Hypothalamus (tissue), 51 donors: ENCODE results near the gene SNX6.
"Not testable (repeated sequence)": the region's sequence is repeated elsewhere in the genome, so short reads cannot be mapped to it uniquely, and the experiment has no call there.

ENCODE experiments used
- DNase-seq, 51 donors: peaks; one replicate each; lab custom pipeline; 2025; lab: John Stamatoyannopoulos, UW

SNX6 gene

DNA sequence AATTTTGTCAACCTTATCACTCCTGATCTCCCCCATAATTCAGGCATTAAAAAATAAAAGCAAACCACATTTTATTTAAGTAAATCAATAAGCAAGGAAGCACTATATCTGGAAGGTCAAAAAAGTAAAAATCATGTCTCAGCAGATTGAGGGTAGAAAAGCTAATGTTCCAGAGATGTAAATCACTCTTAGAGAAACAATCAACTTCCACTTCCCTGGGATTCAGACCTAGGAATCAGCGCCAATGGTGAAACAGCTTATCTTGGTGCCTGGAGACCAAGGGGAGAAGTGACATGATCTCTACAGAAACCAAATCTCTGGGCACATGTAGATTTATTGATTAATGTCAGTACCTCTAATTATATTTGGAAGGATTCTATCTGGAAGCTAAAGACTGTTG is 10.9 kb upstream of the SNX6 start:
- no peak for DNase-seq

DNA sequence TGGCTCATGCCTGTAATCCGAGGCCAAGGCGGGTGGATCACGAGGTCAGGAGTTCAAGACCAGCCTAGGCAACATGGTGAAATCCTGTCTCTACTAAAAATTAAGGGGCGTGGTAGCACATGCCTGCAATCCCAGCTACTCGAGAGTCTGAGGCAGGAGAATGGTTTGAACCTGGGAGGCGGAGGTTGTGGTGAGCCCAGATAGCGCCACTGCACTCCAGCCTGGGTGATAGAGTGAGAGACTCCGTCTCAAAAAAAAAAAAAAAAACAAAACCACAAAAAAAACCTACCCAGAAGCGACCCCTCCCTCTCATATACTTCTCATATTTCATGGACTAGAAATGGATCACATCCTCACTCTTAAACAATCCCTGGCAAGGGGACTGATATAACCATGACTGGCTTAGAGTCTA is 4.4 kb upstream of the SNX6 start:
- DNase-seq: not testable (repeated sequence)

DNA sequence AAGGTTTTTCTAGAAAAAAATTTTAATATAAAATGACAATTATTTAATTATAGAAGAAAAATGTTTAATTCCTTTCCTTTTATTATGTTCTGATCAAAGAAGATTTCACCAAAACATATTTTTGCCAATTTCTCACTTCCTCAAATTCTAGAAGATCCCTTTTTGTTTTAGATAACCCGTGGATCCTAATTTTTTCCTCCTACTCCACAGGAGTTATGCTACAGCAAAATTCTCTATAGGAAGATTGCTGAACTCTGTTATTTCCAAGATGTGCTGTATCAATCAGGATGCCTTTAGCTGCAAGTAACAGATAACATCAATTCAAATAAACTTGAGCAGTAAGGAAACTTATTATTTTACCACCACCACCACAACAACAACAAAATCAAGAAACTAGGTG is 3.8 kb upstream of the SNX6 start:
- DNase-seq: no peak

DNA sequence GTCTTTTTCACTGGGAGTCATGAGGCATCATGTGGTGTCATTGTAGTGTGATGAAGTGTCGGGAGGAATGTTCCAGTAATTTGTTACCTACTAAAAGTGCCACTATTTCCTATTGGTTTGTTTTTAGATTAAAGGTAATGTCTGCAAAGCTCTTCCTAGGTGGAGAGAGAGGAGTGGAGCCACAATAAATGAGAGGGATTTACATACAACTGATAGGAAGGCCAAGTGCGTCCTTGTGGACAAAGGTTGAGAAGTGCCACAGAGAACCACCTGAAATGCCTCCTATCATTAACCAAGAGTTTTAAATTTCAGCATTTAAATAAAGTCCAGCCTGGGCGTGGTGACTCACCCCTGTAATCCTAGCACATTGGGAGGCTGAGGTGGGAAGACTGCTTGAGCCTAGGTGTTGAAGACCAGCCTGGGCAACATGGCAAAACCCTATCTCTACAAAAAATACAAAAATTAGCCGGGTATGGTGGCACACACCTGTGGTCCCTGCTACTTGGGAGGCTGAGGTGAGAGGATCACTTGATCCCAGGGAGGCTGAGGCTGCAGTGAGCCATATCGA is 2.5 kb upstream of the SNX6 start:
- no peak for DNase-seq

DNA sequence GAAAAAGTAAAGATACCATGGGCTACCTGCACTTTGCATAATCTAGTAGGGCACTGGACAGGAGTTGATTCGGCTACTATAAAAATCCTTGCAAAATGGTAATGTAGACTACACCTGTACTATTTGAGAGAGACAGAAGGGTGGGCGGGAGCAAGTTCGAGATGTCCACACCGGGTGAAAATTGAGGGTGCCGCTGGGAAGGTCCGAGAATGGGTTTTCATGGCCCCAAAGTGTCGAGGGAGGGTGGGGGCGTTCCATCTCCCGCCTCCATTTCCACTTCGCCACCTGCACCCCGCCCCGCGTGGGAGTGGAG is 648 bp downstream of the SNX6 start:
- DNase-seq: peak in 4 of 51 donors; percentile 24 to 63 (median 46)

DNA sequence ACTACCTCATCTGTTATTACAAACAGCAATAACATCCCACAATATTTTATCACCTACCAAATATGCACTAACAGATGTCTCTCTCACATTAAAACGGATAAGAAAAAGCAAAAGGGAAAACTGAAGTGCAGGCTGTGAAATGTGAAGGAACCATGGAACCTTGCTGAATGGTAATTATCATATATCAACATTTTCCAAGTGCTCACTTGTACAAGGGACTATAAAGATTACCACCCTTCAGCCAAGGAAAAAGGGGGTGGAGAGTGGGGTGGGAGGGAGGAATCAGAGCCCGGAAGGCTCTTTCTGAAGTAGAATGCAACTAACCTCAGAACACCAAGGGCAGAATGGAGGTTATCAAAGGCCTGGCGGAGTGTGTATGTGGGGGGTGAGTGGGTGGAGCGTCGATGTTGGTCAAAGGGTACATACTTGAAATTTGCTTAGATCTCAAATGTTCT is 1.2 kb downstream of the SNX6 start:
- peak in 2 of 51 donors; percentile 2 to 10 for DNase-seq

DNA sequence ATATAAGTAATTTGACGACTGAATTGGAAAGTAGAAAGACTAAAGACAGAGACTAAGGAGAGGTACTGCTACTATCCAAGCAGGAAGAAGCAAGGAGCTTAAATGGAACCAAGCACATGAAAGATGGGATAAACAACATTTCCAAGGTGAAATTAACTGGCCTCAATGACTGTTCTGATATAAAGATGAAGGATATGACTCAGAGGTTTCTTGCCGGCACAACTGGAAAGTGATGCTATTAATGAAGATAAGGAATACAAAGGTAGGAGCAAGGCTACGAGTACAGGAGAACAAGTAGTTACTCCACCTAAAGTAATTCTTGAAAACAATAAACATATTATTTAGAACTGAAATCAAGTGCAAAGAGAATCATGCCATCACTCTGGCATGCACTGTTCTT is 6.4 kb downstream of the SNX6 start:
- no peak for DNase-seq

DNA sequence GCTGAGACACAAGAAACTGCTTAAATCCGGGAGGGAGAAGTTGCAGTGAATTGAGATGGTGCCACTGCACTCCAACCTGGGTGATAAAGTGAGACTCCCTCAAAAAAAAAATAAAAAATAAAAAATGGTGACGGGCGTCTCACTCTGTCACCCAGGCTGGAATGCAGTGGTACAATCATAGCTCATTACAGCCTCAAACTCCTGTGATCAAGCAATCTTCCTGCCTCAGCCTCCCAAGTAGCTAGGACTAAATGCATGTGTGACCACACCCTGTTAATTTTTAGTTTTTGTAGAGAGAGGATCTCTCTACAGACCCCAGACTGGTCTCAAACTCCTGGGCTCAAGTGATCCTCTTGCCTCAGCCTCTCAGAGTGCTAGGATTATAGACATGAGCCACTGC is 9.1 kb downstream of the SNX6 start:
- DNase-seq: no peak

DNA sequence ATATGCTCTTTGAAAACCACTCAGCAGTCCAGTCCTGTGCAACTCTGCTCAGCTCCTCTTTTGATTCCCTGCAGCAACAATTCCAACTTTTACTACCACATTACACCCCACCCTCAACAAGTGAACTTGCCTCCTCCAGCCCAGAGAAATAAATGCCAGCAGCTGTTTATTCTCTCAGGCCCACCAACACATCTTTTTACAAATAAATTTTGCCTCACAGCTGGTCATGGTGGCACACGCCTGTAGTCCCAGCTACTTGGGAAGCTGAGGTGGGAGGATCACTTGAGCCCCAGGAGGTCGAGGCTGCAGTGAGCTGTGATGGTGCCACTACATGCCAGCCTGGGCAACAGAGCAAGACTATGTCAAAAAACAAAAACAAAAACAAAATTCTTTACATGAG is 9.8 kb downstream of the SNX6 start:
- no peak for DNase-seq

DNA sequence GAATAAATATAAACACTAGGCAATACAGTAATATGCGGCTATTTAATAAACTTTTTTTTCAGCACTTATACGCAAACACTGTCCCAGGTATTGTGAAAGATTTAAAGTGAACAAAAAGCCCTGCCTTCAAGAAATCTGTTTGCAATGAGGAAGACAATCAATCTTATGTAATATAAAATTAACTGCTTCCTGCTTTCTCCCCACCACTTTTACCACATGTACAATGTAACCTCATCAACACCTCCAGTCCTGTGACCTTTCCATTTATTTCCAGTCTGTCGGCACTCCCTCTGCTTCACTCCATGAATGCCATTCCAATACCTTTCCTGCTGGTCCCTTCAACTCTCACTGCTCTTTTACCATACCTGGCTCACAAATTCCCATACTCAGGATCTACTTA is 10.5 kb downstream of the SNX6 start:
- no peak for DNase-seq

DNA sequence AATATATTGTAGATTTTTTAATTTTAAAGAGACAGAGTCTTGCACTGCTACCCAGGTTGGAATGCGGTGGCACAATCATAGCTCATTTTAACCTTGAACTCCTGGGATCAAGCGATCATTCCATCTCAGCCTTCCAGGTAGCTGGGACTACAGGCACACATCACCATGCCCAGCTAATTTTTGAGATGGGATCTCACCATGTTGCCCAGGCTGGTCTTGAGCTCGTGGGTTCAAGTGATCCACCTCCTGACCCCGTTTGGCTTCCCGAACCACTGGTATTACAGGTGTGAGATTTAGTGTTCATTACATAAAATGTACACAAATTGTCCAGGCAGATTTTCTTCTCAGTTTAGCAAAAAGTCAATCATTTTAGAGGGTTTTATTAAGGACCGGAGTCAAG is 13.6 kb downstream of the SNX6 start:
- DNase-seq: no peak

DNA sequence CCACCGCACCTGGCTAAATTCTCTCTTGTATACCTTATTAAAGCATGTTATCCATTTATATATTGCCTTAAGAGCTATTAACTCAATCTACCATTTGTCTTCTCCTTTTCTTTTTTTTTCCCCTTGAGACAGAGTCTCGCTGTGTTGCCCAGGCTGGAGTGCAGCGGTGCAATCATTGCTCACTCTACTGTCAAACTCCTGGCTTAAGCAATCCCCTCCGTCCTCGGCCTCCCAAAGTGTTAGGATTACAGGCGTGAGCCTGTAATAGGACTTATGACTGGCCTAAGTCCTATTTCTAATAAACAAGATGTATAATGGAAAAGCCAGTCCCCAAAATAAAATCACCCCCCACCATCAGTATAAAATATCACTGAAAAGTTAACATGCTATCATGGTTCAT is 14.4 kb downstream of the SNX6 start:
- no peak for DNase-seq

DNA sequence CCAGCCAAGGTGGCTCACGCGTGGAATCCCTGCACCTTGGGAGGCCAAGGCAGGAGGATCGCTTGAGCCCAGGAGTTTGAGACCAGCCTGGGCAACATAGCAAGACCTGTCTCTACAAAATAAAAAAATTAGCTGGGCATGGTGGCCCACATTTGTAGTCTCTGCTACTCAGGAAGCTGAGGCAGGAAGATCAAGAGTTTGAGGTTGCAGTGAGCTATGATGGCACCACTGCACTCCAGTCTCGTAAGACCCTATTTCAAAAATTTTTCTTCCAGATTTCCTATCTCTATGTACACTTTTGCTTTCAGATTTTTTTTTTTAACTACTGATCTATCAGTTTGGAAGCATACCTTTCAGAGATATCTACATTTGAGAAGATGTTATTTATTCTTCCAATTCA is 15.3 kb downstream of the SNX6 start:
- no peak for DNase-seq

DNA sequence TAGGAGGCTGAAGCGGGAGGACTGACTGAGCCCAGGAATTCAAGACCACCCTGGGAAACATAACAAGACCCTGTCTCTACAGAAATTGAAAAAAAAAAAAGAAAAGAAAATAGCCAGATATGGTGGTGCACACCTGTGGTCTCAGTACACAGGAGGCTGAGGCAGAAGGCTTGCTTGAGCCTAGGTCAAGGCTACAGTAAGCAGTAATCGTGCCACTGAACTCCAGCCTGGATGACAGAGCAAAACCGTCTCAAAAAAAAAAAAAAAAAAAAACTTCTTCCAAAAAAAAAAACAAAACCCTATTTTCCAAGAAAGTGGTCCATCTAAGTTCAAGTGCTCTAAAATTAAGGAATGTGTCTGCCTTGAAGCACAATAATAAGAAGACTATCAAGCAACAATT is 19.8 kb downstream of the SNX6 start:
- no peak for DNase-seq

DNA sequence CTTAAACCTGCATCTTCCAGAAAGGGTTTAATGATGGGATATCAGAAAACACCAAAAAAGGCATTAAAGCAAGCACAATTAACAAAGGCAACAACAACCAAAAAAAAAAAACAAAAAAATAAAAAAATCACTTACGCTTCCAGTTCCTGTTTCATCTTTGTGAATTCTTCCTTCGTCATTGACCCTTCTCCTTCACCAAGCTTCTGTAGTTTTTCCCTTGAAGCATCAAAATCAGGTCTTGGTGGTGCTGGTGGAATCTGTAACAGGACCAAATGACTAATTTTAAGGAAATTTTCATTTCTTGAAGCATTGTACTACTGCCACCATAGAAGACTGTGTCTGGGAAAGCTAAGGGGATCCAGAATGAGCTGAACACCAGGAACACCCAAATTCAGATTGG is 24.5 kb downstream of the SNX6 start:
- DNase-seq: no peak

DNA sequence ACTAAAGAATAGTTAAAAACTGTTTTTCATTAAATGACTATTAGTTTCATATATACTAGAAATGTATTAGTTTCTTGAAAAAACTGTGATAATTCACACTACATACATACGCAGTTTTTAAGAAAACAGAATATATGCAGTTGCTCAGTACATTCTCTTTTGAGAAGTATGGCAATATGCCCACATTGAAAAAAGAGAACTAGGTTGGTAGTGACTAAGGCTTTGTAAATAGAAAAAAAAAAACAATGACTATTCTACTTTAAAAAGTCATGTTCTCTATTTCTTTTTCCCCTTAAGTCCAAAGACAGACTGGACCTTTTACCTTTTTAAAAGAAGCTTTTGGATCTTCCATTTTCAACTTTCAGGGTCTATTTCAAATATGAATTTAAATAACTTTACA is 25.0 kb downstream of the SNX6 start:
- no peak for DNase-seq

DNA sequence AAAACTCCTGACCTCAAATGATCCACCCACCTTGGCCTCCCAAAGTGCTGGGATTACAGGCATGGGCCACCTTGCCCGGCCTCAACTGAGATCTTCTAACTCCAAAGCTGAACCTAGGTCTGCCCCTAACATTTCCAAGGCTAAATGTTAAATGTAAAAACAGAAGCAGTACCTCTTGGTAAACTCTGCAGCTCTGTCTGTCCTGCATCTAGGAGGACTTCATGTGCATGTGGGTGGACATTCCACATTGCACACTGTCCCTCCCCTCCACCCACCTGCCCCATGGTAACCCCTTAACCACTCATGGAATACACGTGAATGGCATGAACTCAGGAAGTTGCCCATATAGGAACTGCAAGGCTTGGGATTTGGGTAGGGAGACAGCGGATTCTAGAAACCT is 33.1 kb downstream of the SNX6 start:
- DNase-seq: no peak

DNA sequence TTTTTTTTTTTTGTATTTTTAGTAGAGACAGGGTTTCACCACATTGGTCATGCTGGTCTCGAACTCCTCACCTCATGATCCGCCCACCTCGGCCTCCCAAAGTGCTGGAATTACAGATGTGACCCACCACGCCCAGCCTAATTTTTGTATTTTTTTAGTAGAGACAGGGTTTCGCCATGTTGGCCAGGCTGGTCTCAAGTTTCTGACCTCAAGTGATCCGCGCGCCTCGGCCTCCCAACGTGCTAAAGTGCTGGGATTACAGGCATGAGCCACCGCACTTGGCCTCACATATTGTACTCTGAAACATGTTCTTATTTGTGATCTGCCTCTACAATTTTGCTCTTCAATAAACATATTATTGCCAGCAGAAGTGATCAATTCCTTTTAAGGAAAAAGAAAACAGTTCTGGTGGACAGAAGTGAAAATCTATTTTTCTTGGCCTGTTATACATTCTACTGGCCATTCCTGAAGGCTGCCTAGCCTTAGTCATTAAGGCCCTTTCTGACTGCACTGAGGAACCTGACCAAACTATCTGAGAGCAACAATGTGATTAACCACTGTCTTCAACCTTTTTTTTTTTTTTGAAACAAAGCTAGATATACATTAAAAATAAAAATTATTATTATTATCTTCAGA is 36.1 kb downstream of the SNX6 start:
- DNase-seq: no peak

DNA sequence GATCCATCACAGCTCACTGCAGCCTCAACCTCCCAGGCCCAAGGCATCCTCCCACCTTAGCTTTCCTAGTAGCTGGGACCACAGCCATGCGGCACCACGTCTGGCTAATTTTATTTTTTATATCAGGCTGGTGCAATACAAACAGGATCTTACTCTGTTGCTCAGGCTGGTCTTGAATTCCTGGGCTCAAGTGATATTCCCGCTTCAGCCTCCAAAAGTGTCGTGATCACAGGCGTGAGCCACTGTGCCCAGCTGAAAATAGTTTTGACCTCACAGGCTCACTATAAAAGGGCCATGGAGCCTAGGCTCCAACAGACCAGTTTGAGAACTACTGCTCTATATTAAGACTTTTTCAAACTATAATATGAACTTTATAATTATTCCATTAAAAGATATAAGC is 37.3 kb downstream of the SNX6 start:
- no peak for DNase-seq

DNA sequence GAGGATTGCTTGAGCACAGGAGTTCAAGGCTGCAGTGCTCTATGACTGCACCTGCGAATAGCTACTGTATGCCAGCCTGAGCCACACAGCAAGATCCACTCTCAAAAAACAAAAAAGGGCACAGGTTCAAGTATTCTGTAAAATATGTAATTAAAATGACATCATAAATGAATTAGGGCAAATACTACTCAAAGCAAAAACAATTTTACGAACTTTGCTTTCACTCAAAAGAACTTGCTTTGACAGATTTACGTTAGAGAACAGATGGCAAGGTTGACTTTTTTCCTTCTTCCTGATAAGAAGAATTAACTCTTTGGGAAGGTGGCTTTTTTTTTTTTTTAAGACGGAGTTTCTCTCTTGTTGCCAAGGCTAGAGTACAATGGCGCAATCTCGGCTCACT is 46.4 kb downstream of the SNX6 start:
- DNase-seq: no peak

DNA sequence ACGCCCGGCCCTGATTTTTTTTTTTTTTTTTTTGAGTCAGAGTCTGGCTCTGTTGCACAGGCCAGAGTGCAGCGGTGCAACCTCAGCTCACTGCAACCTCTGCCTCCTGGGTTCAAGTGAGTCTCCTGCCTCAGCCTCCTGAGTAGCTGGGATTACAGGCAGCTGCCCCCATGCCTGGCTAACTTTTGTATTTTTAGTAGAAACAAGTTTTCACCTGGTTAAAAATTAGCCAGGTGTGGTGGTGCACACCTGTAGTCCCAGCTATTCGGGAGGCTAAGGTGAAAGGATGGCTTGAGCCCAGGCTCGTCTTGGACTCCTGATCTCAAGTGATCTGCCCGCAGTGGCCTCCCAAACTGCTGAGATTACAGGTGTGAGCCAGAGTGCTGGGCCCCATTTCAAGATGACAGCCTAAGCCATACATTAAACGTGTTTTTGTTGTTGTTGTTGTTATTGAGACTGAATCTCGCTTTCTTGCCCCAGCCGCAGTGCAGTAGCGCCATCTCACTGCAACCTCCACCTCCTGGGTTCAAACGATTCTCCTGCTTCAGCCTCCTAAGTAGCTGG is 47.7 kb downstream of the SNX6 start:
- no peak for DNase-seq

DNA sequence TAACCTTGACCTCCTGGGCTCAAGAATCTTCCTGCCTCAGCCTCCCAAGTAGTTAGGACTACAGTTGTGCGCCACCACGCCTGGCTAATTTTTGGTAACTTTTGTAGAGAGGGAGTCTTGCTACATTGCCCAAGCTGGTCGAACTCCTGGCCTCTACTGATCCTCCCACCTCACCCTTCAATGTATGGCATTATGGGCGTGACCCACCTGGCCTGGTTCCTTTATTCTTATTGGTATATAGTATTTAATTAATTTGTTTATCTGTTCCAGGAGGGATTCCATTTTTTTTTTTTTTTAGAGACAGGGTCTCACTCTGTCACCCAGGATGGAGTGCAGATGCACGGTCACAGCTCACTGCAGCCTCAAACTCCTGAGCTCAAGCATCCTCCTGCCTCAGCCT is 49.6 kb downstream of the SNX6 start:
- no peak for DNase-seq

DNA sequence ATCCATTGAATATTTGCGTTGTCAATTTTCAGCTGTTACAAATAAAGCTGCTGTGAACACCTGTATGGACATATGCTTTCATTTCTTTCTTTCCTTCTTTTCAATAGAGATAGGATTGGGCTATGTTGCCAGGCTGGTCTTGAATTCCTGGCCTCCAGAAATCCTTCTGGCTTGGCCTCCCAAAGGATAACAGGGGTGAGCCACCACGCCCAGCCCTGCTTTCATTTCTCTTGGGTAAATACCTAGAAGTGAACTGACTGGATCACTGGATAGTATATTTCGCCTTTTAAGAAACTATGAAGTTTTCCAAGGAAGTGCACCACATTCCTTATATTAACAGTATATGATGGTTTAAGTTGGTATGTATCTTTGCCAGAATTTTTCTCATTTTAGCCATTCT is 58.2 kb downstream of the SNX6 start:
- no peak for DNase-seq
